Fibroblast of skin of left biceps (primary cell): Measurements from ENCODE around the gene UBALD2.
"Not testable (repeated sequence)": the region's sequence is repeated elsewhere in the genome, so short reads cannot be mapped to it uniquely, and the experiment has no call there.

ENCODE experiments used
- DNase-seq, 2 experiments: peaks; one replicate each; pipeline ENCODE4 v3.0.0-alpha.2; 2013; ENCODE audit warnings: low read depth in 2 of 2

Gene UBALD2

DNA sequence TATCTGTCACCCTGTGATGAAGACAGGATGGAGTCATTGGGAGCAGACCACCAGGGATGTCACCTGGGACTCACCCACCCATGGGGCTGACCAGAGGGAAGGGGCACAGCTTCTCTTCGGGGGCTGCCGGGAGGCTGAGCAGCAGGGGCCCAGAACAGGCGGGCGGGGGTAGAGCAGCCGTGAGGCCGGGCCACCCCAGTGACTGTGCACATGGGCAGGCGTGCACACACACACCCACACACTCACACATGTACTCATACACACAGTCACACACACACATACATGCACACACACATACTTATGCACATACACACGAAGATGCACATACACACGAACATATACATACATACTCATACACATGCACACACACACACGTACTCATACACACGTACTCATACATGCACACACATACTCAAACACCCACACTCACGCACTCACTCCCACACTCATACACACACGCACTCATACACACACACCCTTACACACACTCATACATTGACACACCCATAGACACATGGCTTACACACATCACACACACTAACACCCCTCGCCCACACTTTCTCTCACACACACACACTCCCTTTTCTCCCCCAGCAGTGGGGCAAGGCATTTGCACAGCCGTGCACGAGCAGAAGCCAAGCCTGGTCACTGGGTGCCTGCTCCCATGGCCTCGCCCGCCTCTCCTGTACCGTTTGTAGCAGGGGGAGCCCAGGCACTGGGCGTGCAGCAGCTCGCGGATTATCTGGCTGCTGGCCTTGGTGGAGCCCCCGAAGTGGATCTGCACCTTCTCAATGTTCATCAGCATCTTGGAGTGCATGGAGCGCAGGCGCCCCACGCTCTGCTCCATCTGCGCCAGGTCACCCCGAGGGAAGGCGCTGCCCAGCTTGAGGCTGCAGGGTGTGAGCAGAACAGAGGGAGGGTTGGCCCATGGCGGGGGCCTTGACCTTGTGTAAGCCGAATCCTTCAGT, 12.4 kb downstream of the UBALD2 start:
- DNase-seq: no peak

DNA sequence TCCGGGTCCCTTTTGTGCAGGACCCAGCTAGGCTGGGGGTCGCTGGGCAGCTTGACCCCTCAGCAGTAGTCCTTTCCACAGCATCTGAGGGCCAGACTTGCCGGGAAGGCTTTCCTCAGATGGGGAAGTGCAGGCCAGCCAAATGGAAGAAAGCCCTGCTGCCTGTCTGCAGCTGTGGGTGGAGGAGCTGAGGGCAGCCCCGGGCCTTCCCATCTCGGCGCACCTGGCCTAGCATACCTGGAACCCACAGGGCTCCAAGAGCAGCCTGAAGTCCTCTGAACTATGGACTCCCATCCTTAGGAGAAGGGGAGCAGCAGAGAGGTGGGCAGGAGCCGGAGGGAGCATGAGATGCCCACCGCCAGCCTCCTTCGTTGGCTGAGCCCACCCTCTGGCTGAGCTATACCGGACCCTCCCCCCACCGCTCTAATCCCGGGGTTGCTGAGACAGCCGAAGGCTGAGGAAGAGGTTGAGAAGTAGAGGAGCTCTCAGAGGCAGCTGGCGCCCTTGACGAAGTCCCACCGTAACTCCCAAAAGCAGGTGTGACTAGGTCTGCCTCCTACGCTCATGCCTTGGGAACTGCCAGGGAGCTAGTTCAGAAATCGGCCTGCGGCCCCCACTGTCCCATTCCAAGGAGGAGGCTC, 13.2 kb downstream of the UBALD2 start:
- no peak for DNase-seq

DNA sequence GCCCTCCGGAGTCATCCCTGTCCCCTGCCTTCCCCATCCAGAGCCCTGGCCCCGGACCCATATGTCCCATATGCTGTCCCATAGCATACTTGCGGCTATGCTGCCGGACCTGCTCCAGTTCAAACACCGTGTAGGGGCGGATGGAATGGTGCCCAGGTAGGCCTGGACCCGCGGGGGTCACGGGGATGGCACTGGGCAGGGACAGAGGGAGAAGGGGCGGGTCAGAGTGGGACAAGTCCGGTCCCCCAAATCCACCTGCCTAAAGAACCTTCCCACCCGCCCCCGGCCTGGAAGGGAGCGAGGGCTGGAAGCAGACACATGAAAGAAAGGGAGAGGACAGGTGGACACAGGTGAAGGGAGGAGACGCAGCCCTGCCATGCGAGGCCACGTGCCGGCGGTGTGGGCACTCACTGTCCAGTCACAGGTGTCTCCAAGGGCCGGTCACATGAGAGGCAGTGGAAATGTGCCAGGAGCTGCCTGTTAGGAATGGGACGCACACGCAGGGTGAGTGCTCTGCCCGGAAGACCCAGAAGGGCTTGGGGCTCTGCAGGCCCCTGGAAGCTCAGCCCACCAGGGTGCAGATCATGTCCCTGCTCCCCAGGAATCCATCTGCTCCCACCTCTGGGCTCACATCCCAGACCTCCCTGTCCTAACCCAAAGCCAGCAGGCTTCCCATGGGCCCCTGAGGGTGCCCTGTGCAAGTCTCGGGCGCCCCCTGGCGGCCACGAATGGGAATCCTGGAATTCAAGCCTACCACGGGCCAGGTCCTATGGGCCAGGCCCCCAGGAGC, 14.0 kb downstream of the UBALD2 start:
- DNase-seq: peak; percentile 26 to 42

- DNase-seq: no peak
Observed at GRCh38 chr17:76279742-76280287, 14.7 kb downstream of the UBALD2 start.

DNA sequence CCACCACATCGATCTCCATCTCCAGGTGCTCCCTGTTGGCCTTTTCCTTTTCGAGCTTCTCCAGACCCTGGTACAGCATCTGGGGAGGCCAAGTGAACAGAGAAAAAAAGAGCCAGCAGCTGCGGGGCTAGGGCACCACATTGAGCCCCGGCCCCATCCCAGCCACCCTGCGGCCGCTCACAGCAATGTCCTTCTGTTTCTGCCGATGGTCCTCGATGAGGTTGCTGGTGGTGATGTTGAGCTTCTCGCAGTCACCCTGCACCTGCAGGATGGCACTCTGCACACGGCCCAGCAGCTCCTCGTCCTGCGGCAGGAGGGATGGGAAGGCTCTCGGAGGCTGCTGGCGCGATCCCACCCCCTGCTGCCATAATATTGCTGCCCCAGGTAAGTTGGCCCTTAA, 15.5 kb downstream of the UBALD2 start:
- DNase-seq: no peak

GRCh38 chr17:76281573-76282371, 16.6 kb downstream of the UBALD2 start:
- DNase-seq: no peak

GRCh38 chr17:76292567-76292966, 27.4 kb downstream of the UBALD2 start:
- DNase-seq: no peak

- DNase-seq: no peak
Observed at GRCh38 chr17:76293106-76293505, 28.0 kb downstream of the UBALD2 start.

DNA sequence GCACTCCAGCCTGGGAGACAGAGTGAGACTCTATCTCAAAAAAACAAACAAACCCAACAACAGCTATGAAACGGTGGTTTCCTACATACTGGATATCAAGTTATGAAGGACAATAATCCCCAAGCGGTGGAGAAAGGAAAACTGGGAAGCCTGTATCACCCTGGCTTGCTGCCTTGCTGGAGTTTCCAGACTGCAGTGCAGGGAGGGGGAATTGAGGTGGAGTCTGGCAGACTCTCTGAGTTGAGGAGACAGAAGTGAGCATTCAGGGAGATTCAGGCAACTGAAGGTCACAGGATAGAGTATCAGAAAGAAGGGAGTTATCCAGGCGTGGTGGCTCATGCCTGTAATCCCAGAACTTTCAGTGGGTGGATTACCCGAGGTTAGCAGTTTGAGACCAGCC, 31.0 kb downstream of the UBALD2 start:
- no peak for DNase-seq

GRCh38 chr17:76296889-76297288, 31.7 kb downstream of the UBALD2 start:
- no peak for DNase-seq

DNA sequence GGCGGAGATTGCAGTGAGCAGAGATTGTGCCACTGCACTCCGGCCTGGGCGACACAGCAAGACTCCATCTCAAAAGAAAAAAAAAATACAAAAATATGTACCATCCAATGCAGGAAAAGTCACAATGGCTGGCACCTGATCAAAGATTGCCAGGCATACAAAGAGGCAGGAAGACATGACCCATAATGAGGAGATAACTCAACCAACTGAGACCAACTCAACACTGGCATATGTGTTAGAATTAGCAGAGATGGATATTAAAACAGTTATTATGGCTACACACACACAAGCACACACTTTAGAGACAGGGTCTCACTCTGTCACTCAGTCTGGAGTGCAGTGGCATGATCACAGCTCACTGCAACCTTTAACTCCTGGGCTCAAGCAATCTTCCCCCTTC, 32.3 kb downstream of the UBALD2 start:
- DNase-seq: no peak

- no peak for DNase-seq
Observed at GRCh38 chr17:76304226-76305134, 39.3 kb downstream of the UBALD2 start.

- not testable (repeated sequence) for DNase-seq
Observed at GRCh38 chr17:76305135-76305454, 39.9 kb downstream of the UBALD2 start.

GRCh38 chr17:76307299-76307965, 42.3 kb downstream of the UBALD2 start:
- DNase-seq: no peak

- DNase-seq: no peak
Observed at GRCh38 chr17:76307966-76308338, 42.8 kb downstream of the UBALD2 start, which contains the start of gene QRICH2. TSS of gene QRICH2 (minus strand) at chr17:76308276. CDS start at chr17:76307998, 278 bp downstream.

- no peak for DNase-seq
Observed at GRCh38 chr17:76309461-76309860, 44.3 kb downstream of the UBALD2 start.

DNA sequence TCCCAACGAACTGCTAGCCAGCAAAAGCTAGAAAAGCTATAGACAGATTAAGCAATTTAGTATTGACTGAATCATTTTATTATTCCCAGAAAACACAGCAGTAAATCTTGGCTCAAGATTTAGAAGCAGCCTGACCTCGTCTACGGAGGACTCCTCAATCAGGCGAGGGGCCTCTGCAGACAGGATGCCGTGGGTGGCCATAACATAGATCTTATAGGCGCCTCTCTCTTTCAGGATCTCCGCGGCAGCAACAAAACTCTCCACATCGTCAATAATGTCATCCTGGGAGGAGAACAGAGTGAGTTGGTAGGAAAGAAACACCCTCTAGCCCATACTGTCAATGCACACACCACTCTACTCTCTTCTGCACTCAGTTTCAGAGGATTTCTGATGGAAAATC, 47.6 kb downstream of the UBALD2 start:
- DNase-seq: no peak

DNA sequence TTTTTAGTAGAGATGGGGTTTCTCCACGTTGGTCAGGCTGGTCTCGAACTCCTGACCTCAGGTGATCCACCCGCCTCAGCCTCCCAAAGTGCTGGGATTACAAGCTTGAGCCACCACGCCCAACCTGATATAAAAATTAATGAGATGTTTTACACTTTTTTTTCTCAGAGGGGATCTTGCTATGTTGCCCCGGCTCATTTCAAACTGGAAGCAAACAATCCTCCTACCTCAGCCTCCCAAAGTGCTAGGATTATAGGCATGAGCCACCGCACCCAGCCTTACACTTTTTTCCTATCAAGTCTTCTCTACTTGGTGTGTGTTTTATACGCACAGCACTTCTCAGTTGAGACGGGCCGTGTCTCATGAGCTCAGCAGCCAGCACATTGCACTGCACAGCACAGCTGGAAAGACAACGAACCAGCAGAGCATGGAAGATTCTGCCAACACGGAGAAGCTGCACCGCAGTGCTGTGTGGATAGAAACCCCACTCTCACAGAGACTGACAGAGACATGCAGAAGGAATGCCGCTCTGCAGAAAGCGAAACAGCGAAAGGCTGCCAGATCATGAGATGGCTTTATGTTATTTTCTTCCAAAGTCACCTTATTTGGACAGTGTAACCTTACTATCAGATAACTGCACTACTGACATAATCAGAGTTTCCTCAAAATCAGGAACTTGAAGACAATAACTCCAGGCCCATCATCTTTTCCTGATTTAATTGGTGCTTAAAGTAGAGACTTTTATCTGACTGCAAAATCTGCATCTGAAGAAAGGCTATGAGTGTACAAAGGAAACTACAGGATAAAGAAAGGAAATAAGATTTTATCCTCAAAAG, 49.5 kb downstream of the UBALD2 start:
- DNase-seq: no peak

- no peak for DNase-seq
Observed at GRCh38 chr17:76317535-76317934, 52.4 kb downstream of the UBALD2 start.
